ENCODE measurements around the gene BOLA3.
"Not testable (repeated sequence)": the region's sequence is repeated elsewhere in the genome, so short reads cannot be mapped to it uniquely, and the experiment has no call there.

The BOLA3 gene

DNA sequence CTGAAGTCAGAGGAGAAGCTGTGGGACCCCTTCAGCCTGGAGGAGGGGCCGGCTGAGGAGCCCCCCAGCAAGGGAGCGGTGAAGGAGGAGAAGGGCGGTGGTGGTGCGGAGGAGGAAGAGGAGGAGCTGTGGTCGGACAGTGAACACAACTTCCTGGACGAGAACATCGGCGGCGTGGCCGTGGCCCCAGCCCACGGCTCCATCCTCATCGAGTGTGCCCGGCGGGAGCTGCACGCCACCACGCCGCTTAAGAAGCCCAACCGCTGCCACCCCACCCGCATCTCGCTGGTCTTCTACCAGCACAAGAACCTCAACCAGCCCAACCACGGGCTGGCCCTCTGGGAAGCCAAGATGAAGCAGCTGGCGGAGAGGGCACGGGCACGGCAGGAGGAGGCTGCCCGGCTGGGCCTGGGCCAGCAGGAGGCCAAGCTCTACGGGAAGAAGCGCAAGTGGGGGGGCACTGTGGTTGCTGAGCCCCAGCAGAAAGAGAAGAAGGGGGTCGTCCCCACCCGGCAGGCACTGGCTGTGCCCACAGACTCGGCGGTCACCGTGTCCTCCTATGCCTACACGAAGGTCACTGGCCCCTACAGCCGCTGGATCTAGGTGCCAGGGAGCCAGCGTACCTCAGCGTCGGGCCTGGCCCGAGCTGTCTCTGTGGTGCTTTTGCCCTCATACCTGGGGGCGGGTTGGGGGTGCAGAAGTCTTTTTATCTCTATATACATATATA is 46.0 kb downstream of the BOLA3 start:
- DNase-seq, result no peak

DNA sequence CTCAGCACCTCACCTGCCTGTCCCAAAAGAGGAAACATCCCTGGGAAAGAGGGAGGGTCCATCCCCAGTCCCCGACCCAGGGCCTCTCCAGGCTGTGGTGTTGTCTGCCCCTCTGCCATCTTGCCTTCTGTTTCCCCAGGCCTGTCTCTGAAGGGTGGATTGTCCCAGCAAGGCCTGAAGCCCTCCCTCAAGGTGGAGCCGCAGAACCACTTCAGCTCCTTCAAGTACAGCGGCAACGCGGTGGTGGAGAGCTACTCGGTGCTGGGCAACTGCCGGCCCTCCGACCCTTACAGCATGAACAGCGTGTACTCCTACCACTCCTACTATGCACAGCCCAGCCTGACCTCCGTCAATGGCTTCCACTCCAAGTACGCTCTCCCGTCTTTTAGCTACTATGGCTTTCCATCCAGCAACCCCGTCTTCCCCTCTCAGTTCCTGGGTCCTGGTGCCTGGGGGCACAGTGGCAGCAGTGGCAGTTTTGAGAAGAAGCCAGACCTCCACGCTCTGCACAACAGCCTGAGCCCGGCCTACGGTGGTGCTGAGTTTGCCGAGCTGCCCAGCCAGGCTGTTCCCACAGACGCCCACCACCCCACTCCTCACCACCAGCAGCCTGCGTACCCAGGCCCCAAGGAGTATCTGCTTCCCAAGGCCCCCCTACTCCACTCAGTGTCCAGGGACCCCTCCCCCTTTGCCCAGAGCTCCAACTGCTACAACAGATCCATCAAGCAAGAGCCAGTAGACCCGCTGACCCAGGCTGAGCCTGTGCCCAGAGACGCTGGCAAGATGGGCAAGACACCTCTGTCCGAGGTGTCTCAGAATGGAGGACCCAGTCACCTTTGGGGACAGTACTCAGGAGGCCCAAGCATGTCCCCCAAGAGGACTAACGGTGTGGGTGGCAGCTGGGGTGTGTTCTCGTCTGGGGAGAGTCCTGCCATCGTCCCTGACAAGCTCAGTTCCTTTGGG is 47.2 kb downstream of the BOLA3 start:
- no peak for DNase-seq

- DNase-seq, result no peak
These were observed 47.9 kb downstream of the BOLA3 start for GRCh38 chr2:74099835-74100234.

DNA sequence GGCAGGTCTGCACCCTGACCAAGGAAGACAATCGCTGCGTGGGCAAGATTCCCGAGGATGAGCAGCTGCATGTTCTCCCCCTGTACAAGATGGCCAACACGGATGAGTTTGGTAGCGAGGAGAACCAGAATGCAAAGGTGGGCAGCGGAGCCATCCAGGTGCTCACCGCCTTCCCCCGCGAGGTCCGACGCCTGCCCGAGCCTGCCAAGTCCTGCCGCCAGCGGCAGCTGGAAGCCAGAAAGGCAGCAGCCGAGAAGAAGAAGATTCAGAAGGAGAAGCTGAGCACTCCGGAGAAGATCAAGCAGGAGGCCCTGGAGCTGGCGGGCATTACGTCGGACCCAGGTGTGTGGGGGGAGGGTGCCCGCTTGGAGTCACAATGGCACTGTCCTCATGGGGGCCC is 48.4 kb downstream of the BOLA3 start:
- no peak for DNase-seq

GRCh38 chr2:74097574-74097973 is 50.1 kb downstream of the BOLA3 start:
- DNase-seq, result no peak

- DNase-seq, result no peak
These were observed 51.7 kb downstream of the BOLA3 start for GRCh38 chr2:74096052-74096451.

- DNase-seq, result no peak
These were observed 52.1 kb downstream of the BOLA3 start for GRCh38 chr2:74095632-74096031.

DNA sequence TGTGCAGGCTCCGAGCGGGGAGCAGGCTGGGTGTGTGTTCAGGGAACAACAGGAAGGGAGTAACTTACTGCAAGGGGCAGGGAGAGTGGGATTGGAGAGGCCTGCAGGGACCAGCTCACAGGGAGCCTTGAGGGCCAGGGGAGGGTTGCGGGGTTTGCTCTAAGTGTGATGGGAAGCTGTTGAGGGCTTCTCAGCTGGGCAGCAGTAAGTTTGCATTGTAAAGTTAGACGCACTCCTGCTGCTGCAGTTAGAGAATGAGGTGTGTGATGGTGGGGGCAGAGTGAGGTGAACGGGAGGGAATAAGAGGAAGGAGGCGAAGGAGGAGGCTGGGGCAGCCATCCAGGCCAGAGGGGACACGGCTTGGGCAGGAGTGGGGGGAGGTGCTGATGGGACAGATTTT is 53.4 kb downstream of the BOLA3 start:
- DNase-seq, result no peak

DNA sequence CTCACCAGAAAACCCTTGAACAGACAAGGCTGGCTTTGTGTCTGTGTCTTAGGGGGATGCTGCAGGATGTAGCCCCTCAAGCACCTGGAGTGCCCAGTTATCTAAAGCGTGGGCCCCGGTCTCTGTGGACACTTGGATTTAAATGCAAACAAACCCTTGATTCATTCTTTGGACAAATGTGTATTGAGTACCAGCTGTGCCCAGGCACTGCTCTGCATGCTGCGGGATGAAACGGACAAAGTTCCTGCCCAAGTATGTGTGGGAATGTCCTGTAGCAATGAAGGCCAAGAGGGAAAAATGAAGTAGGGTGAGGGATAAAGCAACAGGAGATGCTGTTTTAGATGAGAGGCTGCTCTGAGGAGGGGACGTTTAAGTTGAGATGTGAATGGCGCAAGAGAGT is 53.9 kb downstream of the BOLA3 start:
- no peak for DNase-seq

DNA sequence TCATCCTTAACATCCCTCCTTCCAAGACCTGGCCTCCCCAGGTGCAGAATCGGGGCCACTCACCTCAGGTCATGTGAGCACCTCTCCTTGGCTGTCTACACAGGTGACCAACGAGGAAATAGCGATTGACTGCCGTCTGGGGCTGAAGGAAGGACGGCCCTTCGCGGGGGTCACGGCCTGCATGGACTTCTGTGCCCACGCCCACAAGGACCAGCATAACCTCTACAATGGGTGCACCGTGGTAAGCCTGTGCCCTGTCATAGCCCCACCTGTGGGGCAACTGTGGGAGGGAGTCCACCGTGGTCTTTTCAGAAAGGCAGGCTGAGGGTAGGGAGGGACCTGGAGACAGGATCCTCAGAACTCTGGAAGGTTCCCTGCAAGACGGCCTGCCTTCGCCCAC is 54.3 kb downstream of the BOLA3 start:
- no peak for DNase-seq

DNA sequence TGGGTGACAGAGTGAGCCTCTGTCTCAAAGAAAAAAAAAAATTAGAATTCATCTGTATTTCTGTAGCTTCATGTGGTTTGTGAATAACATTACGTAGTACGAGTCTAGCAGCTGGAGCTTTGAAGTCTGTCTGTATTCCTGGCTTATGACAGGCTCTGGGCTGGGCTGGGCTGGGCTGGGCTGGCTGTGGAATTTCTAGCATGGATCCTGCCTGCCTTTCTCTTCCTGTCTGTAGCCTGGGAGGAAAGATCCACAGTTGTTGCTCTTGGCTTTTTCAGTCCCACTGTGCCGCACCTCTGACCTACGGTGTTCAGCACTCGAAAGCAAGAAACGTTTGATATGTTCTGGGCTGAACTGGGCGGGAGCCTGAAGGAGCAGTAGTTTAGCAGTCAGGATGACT is 55.4 kb downstream of the BOLA3 start:
- no peak for DNase-seq

DNA sequence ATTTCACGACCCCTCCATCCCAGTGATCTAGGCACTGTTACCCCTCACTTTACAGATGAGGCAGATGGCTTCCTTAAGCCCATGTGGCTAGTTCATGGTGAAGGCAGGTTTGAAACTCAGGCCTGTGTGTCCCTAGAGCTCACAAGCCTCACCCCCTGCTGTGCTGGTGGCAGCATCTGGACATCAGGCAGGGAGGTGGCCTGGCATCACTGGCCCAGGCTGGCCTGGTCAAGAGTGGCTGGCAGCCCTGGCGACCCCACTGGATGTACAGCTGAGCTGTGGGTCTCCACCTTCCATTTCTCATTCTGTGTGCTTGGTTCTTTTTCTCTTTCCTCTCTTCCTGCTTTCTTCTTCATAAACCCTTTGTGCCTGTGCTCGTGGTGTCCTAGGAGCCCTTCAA is 56.3 kb downstream of the BOLA3 start:
- DNase-seq, result no peak

GRCh38 chr2:74089816-74090745 is 57.6 kb downstream of the BOLA3 start:
- DNase-seq, result no peak

GRCh38 chr2:74088676-74089075 is 59.0 kb downstream of the BOLA3 start:
- DNase-seq, result not testable (repeated sequence)

GRCh38 chr2:74087696-74088095 is 60.0 kb downstream of the BOLA3 start:
- no peak for DNase-seq

- DNase-seq, result no peak
These were observed 61.7 kb downstream of the BOLA3 start for GRCh38 chr2:74086021-74086420.
